ENCODE results near the gene SIGLEC7.
A peak's percentile ranks its signal among the peaks of the same experiment; 100 is the strongest.

SIGLEC7 gene

GRCh38 chr19:51097166-51097738 lies 44.8 kb upstream of the SIGLEC7 start (continued):
- no peak for TF ChIP-seq PBX3 (CRISPR knock-in tag; IDR thresholded peaks at IDR 0.05)
- TF ChIP-seq ZBTB11 (tag by site-specific recombination; conservative IDR thresholded peaks at IDR 0.05; ENCODE audit: low read depth): no peak
- TF ChIP-seq ZNF701 (tag by site-specific recombination; IDR thresholded peaks at IDR 0.05): no peak
- no peak for TF ChIP-seq ZNF148 (tag by site-specific recombination; IDR thresholded peaks at IDR 0.05; ENCODE audit: borderline replicate concordance)
- TF ChIP-seq PRDM10 (tag by site-specific recombination; IDR thresholded peaks at IDR 0.05): peak; percentile 80
- TF ChIP-seq AEBP2 (tag by site-specific recombination; IDR thresholded peaks at IDR 0.05; ENCODE audit: borderline replicate concordance): no peak
- no peak for TF ChIP-seq ZNF391 (tag by site-specific recombination; IDR thresholded peaks at IDR 0.05; ENCODE audit: borderline replicate concordance, low read depth)
- TF ChIP-seq ZNF280C (tag by site-specific recombination; IDR thresholded peaks at IDR 0.05): no peak

- Histone ChIP-seq H3K4me1 (ENCODE audit: control insufficient read depth, insufficient read depth, low read length) (peaks cover 7% of the 10 kb centered on the region), H3K27ac (ENCODE audit: extremely low read depth, low read depth, low read length) (no peak overlapping the region), H3K4me3 (ENCODE audit: low read depth, low read length) (no peak overlapping the region), H3K9me3 (ENCODE audit: control insufficient read depth, insufficient read depth, low read depth, low read length) (no peaks in the 10 kb centered on the region), H3K36me3 (ENCODE audit: control insufficient read depth in 2 of 2, insufficient read depth in 1 of 2, low read length in 2 of 2) (peaks cover 12 to 33% of the 10 kb centered on the region in 2 experiments)
- TF ChIP-seq CTCF (tag by site-specific recombination; IDR thresholded peaks at IDR 0.05) (no peak), KLF9 (tag by site-specific recombination; IDR thresholded peaks at IDR 0.05; ENCODE audit: low read depth) (no peak), ZNF585B (tag by site-specific recombination; IDR thresholded peaks at IDR 0.05) (no peak), MEIS1 (CRISPR knock-in tag; IDR thresholded peaks at IDR 0.05; ENCODE audit: borderline replicate concordance) (no peak), MYNN (tag by site-specific recombination; IDR thresholded peaks at IDR 0.05; ENCODE audit: borderline replicate concordance) (no peak), ZNF2 (tag by site-specific recombination; IDR thresholded peaks at IDR 0.05) (no peak)
- POLR2A ChIA-PET: no interaction called here
- CTCF ChIA-PET: interaction anchor here (0.6 to 7.0 kb wide), 3 partner anchors 10 to 146 kb away, joined by 3 to 177 read pairs (median 4); partner anchors contain the start of gene KLK10
Observed at GRCh38 chr19:51097796-51098195, 44.3 kb upstream of the SIGLEC7 start.

Measured in HEK293 (cell line).